Left forelimb (tissue), 1 donor: ENCODE data around the gene CSNK1G1.
A peak's percentile ranks its signal among the peaks of the same experiment; 100 is the strongest.

ENCODE experiments used
- DNase-seq: peaks from one replicate; pipeline ENCODE4 v3.0.0-alpha.2; 2018; ENCODE audit warnings: low spot score

The CSNK1G1 gene

GRCh38 chr15:64191971-64192830, 163.8 kb downstream of the CSNK1G1 start:
- no peak for DNase-seq

- DNase-seq, result no peak
Observed at GRCh38 chr15:64187396-64188191, 168.4 kb downstream of the CSNK1G1 start.

- no peak for DNase-seq
Observed at GRCh38 chr15:64185146-64185911, 170.6 kb downstream of the CSNK1G1 start.

- no peak for DNase-seq
Observed at GRCh38 chr15:64182859-64183370, 173.1 kb downstream of the CSNK1G1 start.

GRCh38 chr15:64180235-64180824, 175.6 kb downstream of the CSNK1G1 start:
- no peak for DNase-seq

- no peak for DNase-seq
Observed at GRCh38 chr15:64166102-64166890, 189.7 kb downstream of the CSNK1G1 start.

- DNase-seq, result no peak
Observed at GRCh38 chr15:64164436-64164835, 191.5 kb downstream of the CSNK1G1 start.

GRCh38 chr15:64163659-64164362, 192.2 kb downstream of the CSNK1G1 start:
- no peak for DNase-seq

- DNase-seq, result peak; percentile 98
Observed at GRCh38 chr15:64162869-64163658, 192.9 kb downstream of the CSNK1G1 start, which contains the start of gene PPIB. TSS of gene PPIB (minus strand) at chr15:64163022. CDS start at chr15:64162986, 36 bp downstream.

GRCh38 chr15:64162478-64162868, 193.5 kb downstream of the CSNK1G1 start:
- no peak for DNase-seq

GRCh38 chr15:64161688-64162477, 194.1 kb downstream of the CSNK1G1 start:
- DNase-seq, result no peak

GRCh38 chr15:64158363-64159134, 197.4 kb downstream of the CSNK1G1 start:
- DNase-seq, result no peak

GRCh38 chr15:64157599-64158125, 198.3 kb downstream of the CSNK1G1 start:
- no peak for DNase-seq

GRCh38 chr15:64156652-64157331, 199.2 kb downstream of the CSNK1G1 start:
- no peak for DNase-seq

GRCh38 chr15:64155802-64156651, 199.9 kb downstream of the CSNK1G1 start:
- no peak for DNase-seq
